Ectodermal cell (in vitro differentiated cells): ENCODE measurements around the gene XRN2.
"Not testable (repeated sequence)": the region's sequence is repeated elsewhere in the genome, so short reads cannot be mapped to it uniquely, and the experiment has no call there.

ENCODE experiments used
- H3K27ac ChIP-seq: 2 replicates; pipeline ENCODE4 v1.7.0; 2013; ENCODE audit warnings: mild to moderate bottlenecking, low read depth, low read length; ENCODE audit not compliant: insufficient read depth, poor library complexity, severe bottlenecking
- H3K27me3 ChIP-seq: 2 replicates; pipeline ENCODE4 v1.7.0; 2013; ENCODE audit warnings: mild to moderate bottlenecking, low read length; ENCODE audit not compliant: insufficient read depth, control insufficient read depth, poor library complexity, severe bottlenecking
- H3K36me3 ChIP-seq: one replicate; pipeline ENCODE4 v1.7.0; 2013; ENCODE audit warnings: low read length; ENCODE audit not compliant: control insufficient read depth, insufficient read depth
- H3K4me1 ChIP-seq: one replicate; pipeline ENCODE4 v1.7.0; 2013; ENCODE audit warnings: low read length; ENCODE audit not compliant: control insufficient read depth, insufficient read depth
- H3K4me3 ChIP-seq: 2 replicates; pipeline ENCODE4 v1.7.0; 2013; ENCODE audit warnings: low read depth, low read length, control low read depth; ENCODE audit not compliant: insufficient read depth
- H3K9me3 ChIP-seq: 2 replicates; pipeline ENCODE4 v1.7.0; 2013; ENCODE audit warnings: mild to moderate bottlenecking, low read length, moderate library complexity; ENCODE audit not compliant: control insufficient read depth
- WGBS, 2 experiments: methylation state at CpG; one replicate each; pipeline ENCODE4 v1.1.7; 2013; ENCODE audit warnings: missing lambda C conversion rate in 2 of 2; 5-methylcytosine and 5-hydroxymethylcytosine counted together

XRN2 gene

GRCh38 chr20:21419147-21419546, 116.0 kb downstream of the XRN2 start:
- H3K4me3 ChIP-seq: not testable (repeated sequence)
- 50 to 67% methylated on average over 1 of the region's 2 CpGs for WGBS, 2 experiments

DNA sequence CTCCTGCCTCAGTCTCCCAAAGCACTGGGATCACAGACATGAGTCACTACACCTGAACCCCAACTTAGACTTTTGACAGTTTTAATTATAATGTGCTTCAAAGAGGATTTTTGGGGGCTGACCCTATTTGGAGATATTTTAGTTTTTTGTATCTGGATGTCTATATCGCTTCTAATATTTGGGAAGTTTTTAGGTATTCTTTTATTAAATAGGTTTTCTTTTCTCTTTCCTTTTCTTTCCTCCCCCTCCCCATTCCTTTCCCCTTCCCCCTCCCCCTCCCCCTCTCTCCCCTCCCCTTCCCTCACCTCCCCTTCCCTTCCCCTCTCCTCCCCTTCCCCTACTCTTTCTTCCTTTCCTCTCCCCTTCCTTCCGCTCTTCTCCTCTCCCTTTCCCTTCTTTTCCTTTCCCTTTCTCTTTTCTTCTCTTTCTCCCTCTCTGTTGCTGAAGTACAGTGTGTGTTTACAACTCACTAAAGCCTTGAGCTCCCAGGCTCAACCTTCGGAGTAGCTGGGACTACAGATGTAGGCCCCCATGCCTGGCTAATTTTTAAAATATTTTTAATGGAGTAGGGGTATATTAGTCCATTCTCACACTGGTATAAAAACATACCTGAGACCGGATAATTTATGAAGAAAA, 118.6 kb downstream of the XRN2 start:
- Histone ChIP-seq H3K9me3 (no peaks in the 10 kb centered on the region), H3K27ac (no peak overlapping the region), H3K4me3 (no peak overlapping the region), H3K4me1 (no peaks in the 10 kb centered on the region), H3K27me3 (no peaks in the 10 kb centered on the region), H3K36me3 (no peaks in the 10 kb centered on the region)
- WGBS, 2 experiments: 96 to 100% methylated on average over 3 to 4 of the region's 4 CpGs

More at GRCh38 chr20:21419147-21419546, 116.0 kb downstream of the XRN2 start:
- H3K9me3 ChIP-seq, H3K36me3 ChIP-seq, H3K27me3 ChIP-seq, H3K27ac ChIP-seq, H3K4me1 ChIP-seq: not testable (repeated sequence)

DNA sequence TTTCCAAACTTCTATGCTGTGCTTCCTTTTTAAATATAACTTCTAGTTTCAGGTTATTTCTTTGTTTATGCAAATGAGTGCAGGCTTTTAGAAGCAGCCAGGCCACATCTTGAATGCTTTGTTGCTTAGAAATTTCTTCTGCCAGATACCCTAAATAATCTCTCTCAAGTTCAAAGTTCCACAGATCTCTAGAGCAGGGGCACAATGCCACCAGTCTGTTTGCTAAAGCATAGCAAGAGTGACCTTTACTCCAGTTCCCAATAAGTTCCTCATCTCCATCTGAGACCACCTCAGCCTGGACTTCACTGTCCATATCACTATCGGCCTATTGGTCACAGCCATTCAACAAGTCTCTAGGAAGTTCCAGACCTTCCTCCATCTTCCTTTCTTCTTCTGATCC, 120.6 kb downstream of the XRN2 start:
- H3K36me3 ChIP-seq, H3K27me3 ChIP-seq, H3K27ac ChIP-seq, H3K4me1 ChIP-seq, H3K9me3 ChIP-seq, H3K4me3 ChIP-seq: not testable (repeated sequence)
- 85 to 95% methylated on average over 1 of the region's 1 CpG for WGBS, 2 experiments

- Histone ChIP-seq H3K9me3 (no peaks in the 10 kb centered on the region), H3K4me3 (no peak overlapping the region), H3K4me1 (no peaks in the 10 kb centered on the region), H3K27ac (no peak overlapping the region), H3K36me3 (no peaks in the 10 kb centered on the region), H3K27me3 (no peaks in the 10 kb centered on the region)
- 63 to 81% methylated on average over 3 to 4 of the region's 4 CpGs for WGBS, 2 experiments
Measured at GRCh38 chr20:21424846-21425245, 121.7 kb downstream of the XRN2 start.

DNA sequence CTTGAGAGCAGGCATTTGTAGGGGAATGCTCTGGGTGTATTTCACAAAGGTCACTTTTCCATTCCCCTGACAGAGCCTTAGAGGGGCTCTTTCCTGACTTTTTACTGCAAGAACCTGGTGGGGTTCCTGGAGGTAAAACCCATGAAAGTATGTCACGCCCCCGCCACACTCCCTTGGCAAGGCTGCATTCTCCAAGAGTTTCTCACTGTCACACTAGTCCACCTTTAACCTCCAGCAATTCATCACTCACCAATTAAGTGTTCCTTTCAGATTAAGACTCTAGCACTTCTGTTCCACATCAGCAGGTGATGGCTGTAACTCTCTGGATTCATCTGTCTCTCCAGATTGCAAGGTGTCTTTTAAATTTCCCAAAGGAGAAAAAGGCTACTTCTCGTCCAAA, 126.9 kb downstream of the XRN2 start:
- Histone ChIP-seq H3K9me3 (no peaks in the 10 kb centered on the region), H3K27ac (no peak overlapping the region), H3K4me3 (no peak overlapping the region), H3K27me3 (no peaks in the 10 kb centered on the region), H3K4me1 (no peaks in the 10 kb centered on the region), H3K36me3 (no peaks in the 10 kb centered on the region)
- 87 to 90% methylated on average over 2 to 3 of the region's 3 CpGs for WGBS, 2 experiments

DNA sequence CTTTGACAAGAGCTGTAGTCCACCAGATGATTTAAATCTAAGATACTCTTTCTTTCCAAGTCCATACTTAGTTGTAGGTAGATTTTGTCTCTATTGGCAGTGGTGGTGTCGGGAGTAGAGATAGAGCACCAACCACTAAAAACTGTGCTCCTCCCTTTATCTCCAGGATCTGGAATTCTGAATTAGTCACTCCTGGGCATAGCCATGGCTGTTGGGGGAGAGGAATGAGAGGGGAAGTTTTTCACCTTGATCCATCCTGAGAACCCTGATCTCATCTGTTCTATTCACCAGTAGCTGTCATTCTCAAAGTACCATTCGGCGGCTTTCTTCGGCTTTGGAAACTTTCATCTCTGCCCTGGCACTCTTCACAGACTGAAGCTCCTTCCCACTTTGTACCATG, 129.8 kb downstream of the XRN2 start:
- H3K4me1 ChIP-seq: no peaks in the 10 kb centered on the region
- no peak overlapping the region for H3K4me3 ChIP-seq
- no peaks in the 10 kb centered on the region for H3K9me3 ChIP-seq
- 94 to 95% methylated on average over 3 to 4 of the region's 4 CpGs for WGBS, 2 experiments
- H3K36me3 ChIP-seq: no peaks in the 10 kb centered on the region
- no peak overlapping the region for H3K27ac ChIP-seq
- H3K27me3 ChIP-seq: no peaks in the 10 kb centered on the region

DNA sequence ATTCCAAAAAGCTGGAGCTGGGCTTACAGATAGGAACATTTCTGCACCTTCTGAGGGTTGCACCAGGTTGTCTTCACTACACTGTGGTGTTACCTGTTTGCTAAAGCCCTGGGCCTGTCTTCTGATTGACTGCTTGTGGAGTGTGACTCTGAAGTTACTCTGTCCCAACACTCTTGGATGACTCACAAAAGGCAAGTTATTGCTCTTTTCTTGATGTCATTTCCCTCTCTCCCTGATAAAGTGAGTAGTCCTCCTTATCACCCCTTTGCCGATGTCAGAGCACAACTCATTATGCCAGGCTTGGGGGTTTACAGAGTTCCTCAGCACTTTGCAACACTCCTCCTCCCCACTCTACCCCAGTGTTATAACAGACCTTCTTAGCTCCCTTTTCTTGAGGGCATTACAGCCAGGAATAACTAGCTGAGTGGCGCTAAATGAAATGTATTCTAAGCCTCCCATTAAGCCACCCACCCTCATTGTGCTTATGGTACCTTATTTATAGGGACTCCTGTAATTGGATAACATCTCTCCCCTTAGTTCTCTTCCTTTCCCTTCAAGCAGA, 130.3 kb downstream of the XRN2 start:
- H3K4me1 ChIP-seq: no peaks in the 10 kb centered on the region
- H3K36me3 ChIP-seq: no peaks in the 10 kb centered on the region
- H3K27me3 ChIP-seq: no peaks in the 10 kb centered on the region
- H3K4me3 ChIP-seq: no peak overlapping the region
- WGBS, 2 experiments: 91 to 97% methylated on average over 2 of the region's 2 CpGs
- no peaks in the 10 kb centered on the region for H3K9me3 ChIP-seq
- no peak overlapping the region for H3K27ac ChIP-seq

- no peaks in the 10 kb centered on the region for H3K27me3 ChIP-seq
- no peaks in the 10 kb centered on the region for H3K9me3 ChIP-seq
- H3K4me1 ChIP-seq: no peaks in the 10 kb centered on the region
- H3K4me3 ChIP-seq: no peak overlapping the region
- H3K27ac ChIP-seq: no peak overlapping the region
- H3K36me3 ChIP-seq: no peaks in the 10 kb centered on the region
- WGBS, 2 experiments: 58 to 65% methylated on average over 3 of the region's 3 CpGs
Measured at GRCh38 chr20:21435576-21435975, 132.4 kb downstream of the XRN2 start.

GRCh38 chr20:21436205-21436604, 133.1 kb downstream of the XRN2 start:
- Histone ChIP-seq H3K9me3 (no peaks in the 10 kb centered on the region), H3K4me1 (no peaks in the 10 kb centered on the region), H3K4me3 (no peak overlapping the region), H3K27ac (no peak overlapping the region), H3K36me3 (no peaks in the 10 kb centered on the region), H3K27me3 (no peaks in the 10 kb centered on the region)
- 89% methylated on average over 2 to 4 of the region's 4 CpGs for WGBS, 2 experiments

- 86% methylated on average over 1 of the region's 1 CpG; no CpG with 5 or more reads in 1 of the 2 experiments for WGBS, 2 experiments
- H3K4me1 ChIP-seq: no peaks in the 10 kb centered on the region
- no peaks in the 10 kb centered on the region for H3K9me3 ChIP-seq
- H3K27me3 ChIP-seq: no peaks in the 10 kb centered on the region
- no peaks in the 10 kb centered on the region for H3K36me3 ChIP-seq
- H3K27ac ChIP-seq: no peak overlapping the region
- no peak overlapping the region for H3K4me3 ChIP-seq
Measured at GRCh38 chr20:21437248-21437647, 134.1 kb downstream of the XRN2 start.
